GM21367 (cell line): Measurements from ENCODE around the gene SHBG.
"Not testable (repeated sequence)": the region's sequence is repeated elsewhere in the genome, so short reads cannot be mapped to it uniquely, and the experiment has no call there.

Source experiments
- ATAC-seq: cut with Tn5 transposase; IDR thresholded peaks from one replicate; pipeline ENCODE4 v1.9.1; 2021; ENCODE audit not compliant: unreplicated experiment

The SHBG gene

GRCh38 chr17:7629939-7630571 is at the start of gene SHBG:
Gene SHBG, plus strand, starts transcription at chr17:7630135. Its CDS starts 38 bp downstream, at chr17:7630173.
- ATAC-seq = no peak

GRCh38 chr17:7580604-7581575 is 49.0 kb upstream of the SHBG start:
- ATAC-seq = no peak

GRCh38 chr17:7582396-7583252 is 47.3 kb upstream of the SHBG start:
- no peak for ATAC-seq

GRCh38 chr17:7583253-7584109 is 46.5 kb upstream of the SHBG start, which contains the start of gene MPDU1:
Gene MPDU1, plus strand, starts transcription at chr17:7583852. Its CDS starts 11 bp downstream, at chr17:7583863.
- ATAC-seq = peak; percentile 39

- no peak for ATAC-seq
Observed at GRCh38 chr17:7586673-7587419, 43.1 kb upstream of the SHBG start.

- no peak for ATAC-seq
Observed at GRCh38 chr17:7587420-7588151, 42.3 kb upstream of the SHBG start.

GRCh38 chr17:7588553-7589203 is 41.3 kb upstream of the SHBG start:
- ATAC-seq = no peak

- ATAC-seq = no peak
Observed at GRCh38 chr17:7589204-7589868, 40.6 kb upstream of the SHBG start.

- no peak for ATAC-seq
Observed at GRCh38 chr17:7589891-7590691, 39.8 kb upstream of the SHBG start, which contains the start of gene SOX15. Gene SOX15, minus strand, starts transcription at chr17:7590094. Its CDS starts 418 bp downstream, at chr17:7589676.

GRCh38 chr17:7590743-7591142 is 39.2 kb upstream of the SHBG start:
- no peak for ATAC-seq

GRCh38 chr17:7591596-7591995 is 38.3 kb upstream of the SHBG start:
- no peak for ATAC-seq

- no peak for ATAC-seq
Observed at GRCh38 chr17:7592422-7593021, 37.4 kb upstream of the SHBG start.

- no peak for ATAC-seq
Observed at GRCh38 chr17:7593296-7593695, 36.6 kb upstream of the SHBG start.

- not testable (repeated sequence) for ATAC-seq
Observed at GRCh38 chr17:7597561-7597960, 32.4 kb upstream of the SHBG start.

GRCh38 chr17:7606280-7606679 is 23.7 kb upstream of the SHBG start:
- no peak for ATAC-seq

GRCh38 chr17:7610641-7611040 is 19.3 kb upstream of the SHBG start:
- no peak for ATAC-seq
